ENCODE measurements around the gene FANCE.

Gene FANCE

DNA sequence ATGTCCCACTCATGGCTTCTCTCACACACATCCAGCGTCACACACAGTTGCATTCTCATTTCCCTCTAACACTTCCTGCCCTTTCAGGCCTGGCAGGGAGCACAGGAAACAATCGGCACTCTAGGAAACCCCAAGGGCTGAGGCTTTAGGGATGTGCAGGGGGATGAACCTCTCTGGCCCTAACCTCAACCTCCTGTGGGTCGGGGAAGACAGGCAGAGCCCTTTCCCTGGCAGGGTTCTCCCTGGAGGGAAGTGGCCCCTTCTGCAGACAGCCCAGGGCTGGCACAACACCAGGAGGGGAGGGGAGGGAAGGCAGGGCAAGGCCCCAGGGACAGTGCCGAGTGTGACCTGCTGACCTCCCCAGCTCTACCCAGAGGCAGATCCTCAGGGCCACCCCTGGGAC is 42.0 kb downstream of the FANCE start:
- Histone ChIP-seq H3K36me3 (peaks cover 32% of the 10 kb centered on the region), H3K27ac (no peak overlapping the region), H3K4me3 (ENCODE audit: low read depth, low read length) (no peak overlapping the region), H3K9me3 (ENCODE audit: severe bottlenecking) (no peaks in the 10 kb centered on the region), H3K27me3 (ENCODE audit: insufficient read depth, low read depth, severe bottlenecking) (no peaks in the 10 kb centered on the region)
- DNase-seq: no peak
- TF ChIP-seq, protein P1, sequence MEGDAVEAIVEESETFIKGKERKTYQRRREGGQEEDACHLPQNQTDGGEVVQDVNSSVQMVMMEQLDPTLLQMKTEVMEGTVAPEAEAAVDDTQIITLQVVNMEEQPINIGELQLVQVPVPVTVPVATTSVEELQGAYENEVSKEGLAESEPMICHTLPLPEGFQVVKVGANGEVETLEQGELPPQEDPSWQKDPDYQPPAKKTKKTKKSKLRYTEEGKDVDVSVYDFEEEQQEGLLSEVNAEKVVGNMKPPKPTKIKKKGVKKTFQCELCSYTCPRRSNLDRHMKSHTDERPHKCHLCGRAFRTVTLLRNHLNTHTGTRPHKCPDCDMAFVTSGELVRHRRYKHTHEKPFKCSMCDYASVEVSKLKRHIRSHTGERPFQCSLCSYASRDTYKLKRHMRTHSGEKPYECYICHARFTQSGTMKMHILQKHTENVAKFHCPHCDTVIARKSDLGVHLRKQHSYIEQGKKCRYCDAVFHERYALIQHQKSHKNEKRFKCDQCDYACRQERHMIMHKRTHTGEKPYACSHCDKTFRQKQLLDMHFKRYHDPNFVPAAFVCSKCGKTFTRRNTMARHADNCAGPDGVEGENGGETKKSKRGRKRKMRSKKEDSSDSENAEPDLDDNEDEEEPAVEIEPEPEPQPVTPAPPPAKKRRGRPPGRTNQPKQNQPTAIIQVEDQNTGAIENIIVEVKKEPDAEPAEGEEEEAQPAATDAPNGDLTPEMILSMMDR (IDR thresholded peaks at IDR 0.05; ENCODE audit: low read depth, low read length): no peak

DNA sequence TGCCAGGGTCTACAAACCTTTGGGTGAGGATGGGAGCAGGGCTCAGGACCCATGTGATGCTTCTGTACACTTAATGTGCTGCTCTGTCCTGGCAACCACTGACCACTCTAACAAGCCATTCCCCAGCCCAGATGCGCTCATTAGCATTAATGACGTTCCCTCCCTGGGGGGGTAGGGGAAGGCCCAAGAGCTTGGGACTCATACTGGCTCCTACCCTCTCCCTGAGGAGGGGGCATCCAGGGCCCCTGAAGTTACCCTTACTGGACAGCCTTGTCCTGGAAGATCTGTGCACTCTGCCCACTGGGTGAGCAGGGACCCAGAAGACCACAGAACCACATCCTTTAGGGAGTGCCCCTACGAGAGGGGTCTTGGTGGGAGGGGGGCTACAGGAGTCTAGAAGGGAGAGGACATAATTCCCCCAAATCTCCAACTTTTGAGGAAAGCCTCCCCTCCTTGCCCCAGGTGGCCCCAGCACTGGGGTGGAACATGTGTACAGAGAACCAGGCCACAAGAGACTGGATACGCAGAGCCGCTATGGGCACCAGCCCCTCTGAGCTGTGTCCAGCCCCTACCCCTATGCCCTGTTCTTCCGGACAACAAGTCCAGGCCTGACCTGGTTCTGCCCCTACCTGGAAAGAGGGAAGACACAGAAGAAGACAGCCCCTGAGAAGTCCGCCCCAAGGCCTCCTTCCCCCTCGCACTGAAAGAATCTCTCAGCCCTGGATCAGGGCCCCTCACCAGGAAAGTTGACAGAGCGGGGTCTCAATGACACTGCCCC is 43.3 kb downstream of the FANCE start:
- H3K27ac ChIP-seq: peak overlapping the region; percentile 89
- H3K27me3 ChIP-seq (ENCODE audit: insufficient read depth, low read depth, severe bottlenecking): no peaks in the 10 kb centered on the region
- DNase-seq: no peak
- H3K9me3 ChIP-seq (ENCODE audit: severe bottlenecking): no peaks in the 10 kb centered on the region
- peak overlapping the region; percentile 61 for H3K4me3 ChIP-seq (ENCODE audit: low read depth, low read length)
- TF ChIP-seq, protein P1 (IDR thresholded peaks at IDR 0.05; ENCODE audit: low read depth, low read length): no peak
- H3K36me3 ChIP-seq: peaks cover 38% of the 10 kb centered on the region

DNA sequence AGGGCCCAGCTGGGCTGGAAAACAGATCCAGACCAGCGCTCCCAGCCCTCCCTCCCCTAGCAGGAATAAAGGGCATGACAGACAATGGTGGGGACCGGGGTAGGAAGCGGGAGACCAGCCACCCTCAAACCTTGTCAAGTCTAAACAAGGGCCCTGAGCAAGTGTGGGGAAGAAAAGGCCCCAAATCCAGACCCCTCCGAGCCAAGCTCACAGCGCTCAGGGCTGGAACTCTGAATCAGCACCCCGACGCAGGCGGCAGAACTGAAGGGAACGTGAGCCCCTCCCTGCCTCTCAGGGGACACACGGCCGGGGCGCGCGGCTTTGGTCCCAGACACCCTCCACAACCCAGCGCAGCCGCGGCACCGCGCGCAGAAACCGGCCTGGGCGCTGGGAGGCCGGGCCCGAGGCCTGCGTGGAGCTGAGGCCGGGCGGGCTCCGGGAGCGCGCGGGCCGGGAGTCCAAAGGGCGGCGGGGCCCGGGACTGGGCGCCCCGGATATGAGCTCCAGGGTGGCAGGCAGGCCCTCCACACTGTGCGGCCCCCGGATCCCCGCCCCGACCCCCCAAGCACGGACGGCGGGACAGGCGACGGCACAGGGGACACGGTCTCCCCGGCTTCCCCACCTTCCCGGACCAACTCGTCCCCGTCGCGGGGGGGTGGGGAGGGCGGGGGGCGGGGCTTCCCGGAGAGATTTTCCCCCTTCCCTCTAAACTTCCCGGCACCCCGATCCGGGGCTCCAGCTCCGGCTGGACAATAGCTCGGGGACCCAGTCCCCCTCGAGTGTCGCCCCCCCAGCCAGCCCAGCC is 44.1 kb downstream of the FANCE start:
- Histone ChIP-seq H3K27ac (peak overlapping the region; percentile 89), H3K36me3 (peaks cover 41% of the 10 kb centered on the region), H3K4me3 (ENCODE audit: low read depth, low read length) (peak overlapping the region; percentile 61), H3K9me3 (ENCODE audit: severe bottlenecking) (no peaks in the 10 kb centered on the region), H3K27me3 (ENCODE audit: insufficient read depth, low read depth, severe bottlenecking) (no peaks in the 10 kb centered on the region)
- TF ChIP-seq, protein P1 (IDR thresholded peaks at IDR 0.05; ENCODE audit: low read depth, low read length): no peak
- DNase-seq: no peak

DNA sequence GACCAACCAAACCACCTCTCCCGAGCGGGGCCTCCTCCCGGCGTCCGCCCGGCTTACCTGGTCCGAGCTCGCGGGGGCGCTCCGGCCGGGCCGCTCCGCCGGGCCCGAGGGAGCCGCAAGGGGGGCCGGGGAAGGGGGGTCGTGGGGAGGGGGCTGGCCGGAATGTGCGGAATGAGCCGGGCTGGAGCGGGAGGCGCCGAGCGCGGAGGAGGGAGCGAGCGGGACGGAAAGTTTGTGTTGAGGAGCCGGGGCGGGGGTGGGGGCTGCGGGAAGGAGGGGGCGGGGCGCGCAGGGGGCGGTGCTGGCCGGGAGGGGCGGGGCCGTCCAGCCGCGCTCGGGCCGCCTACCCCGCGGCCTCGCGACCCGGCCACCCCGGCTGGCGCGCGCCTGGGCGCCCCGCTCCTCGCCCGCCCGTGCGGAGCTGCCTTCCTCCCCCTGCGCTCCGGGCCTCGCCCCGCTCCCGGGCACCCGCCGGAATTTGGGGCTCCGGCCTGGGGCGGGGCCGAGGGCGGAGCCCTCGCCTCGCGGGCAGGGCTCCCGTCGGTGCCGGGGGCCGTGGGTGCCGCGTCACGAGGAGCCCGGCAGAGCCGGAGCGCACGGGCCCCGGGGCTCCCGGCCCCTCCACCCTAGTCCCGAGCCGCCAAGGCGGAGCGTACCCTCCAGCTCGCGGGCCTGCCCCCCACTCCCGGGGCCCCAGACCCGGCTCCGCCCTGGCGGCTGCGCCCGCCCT is 44.9 kb downstream of the FANCE start, which contains the start of gene TEAD3:
TSS of gene TEAD3 (minus strand) at position 239 of the 730 bp plus-strand sequence.
- no peaks in the 10 kb centered on the region for H3K27me3 ChIP-seq (ENCODE audit: insufficient read depth, low read depth, severe bottlenecking)
- H3K27ac ChIP-seq: peak within 1 kb of the TSS; percentile 89
- peak within 1 kb of the TSS; percentile 61 for H3K4me3 ChIP-seq (ENCODE audit: low read depth, low read length)
- no peaks in the 10 kb centered on the region for H3K9me3 ChIP-seq (ENCODE audit: severe bottlenecking)
- peaks cover 41% of the 10 kb centered on the region for H3K36me3 ChIP-seq
- peak; percentile 85 for DNase-seq
- TF ChIP-seq, protein P1 (IDR thresholded peaks at IDR 0.05; ENCODE audit: low read depth, low read length): peak; percentile 34

DNA sequence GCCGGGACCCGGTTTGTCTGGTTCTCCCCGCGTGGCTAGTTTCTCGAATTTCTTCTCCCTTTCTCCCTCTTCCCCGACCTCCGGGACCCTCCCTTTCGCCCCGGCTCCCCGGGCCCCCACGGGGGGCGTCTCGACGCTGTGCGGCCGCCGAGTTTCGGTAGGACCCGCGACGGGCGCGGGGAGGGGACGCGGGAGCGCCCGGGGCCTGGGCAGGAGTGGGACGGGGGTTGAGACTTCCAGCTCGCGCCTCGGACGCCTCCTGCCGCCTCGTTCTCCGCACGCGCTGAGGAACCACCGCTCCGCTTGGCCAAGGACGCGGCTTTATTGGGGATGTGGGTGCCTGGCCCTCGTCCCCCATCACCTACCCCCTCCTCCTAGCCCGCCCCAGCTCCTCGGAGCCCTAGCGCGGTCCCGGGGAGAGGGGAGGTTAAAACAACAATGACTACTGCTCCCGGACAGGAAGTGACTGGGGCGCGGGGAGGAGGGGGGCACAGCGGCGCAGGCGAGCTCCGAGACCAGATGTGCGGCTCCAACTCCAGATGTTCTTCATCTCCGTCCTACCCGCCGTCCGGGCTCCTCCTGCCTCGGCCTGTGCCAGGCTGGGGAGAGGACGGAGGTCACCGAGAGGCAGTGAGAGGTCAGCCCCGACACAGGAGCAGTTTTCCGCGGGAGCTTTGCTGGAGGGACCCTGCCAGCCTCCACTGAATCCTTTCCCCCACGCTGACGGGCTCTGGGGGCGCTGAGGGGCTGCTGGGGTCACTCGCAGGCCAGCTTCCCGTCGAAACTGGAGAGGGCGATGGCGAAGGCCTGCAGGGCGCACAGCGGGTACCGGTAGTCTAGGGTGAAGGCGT is 45.7 kb downstream of the FANCE start:
- H3K36me3 ChIP-seq: peaks cover 44% of the 10 kb centered on the region
- peak overlapping the region; percentile 88 for H3K27ac ChIP-seq
- no peaks in the 10 kb centered on the region for H3K27me3 ChIP-seq (ENCODE audit: insufficient read depth, low read depth, severe bottlenecking)
- H3K9me3 ChIP-seq (ENCODE audit: severe bottlenecking): no peaks in the 10 kb centered on the region
- peak overlapping the region; percentile 55 for H3K4me3 ChIP-seq (ENCODE audit: low read depth, low read length)
- TF ChIP-seq, protein P1 (IDR thresholded peaks at IDR 0.05; ENCODE audit: low read depth, low read length): no peak
- peak; percentile 57 for DNase-seq
